GM12878 (cell line): ENCODE data around the gene FCRL2. TPM values are rescaled to one million over a fixed set of nuclear protein-coding genes. Genes with fewer than 3 reads are reported as not detected.

Experiments
- ATAC-seq: fragments of 200-7000 bp; cut with Tn5 transposase; 3 replicates; pipeline ENCODE4 v1.9.1; 2020; ENCODE audit warnings: mild to moderate bottlenecking, moderate library complexity
- BruUV-seq: library from RNA; stranded (reverse); fragments of 400-500 nt; replicated peaks from 2 replicates; lab custom pipeline; 2021; lab: Mats Ljungman, UMichigan
- CTCF ChIA-PET: fragments of 300-600 bp; sonication (Branson Sonifier 250); formaldehyde crosslinking; extraction: SDS; loops from one replicate; lab custom pipeline; 2021; ENCODE audit warnings: inconsistent platforms; lab: Yijun Ruan, JAX
- POLR2A ChIA-PET: fragments of 350-600 bp; formaldehyde crosslinking; extraction: SDS; loops from one replicate; lab custom pipeline; 2021; ENCODE audit warnings: inconsistent platforms; lab: Charles Lee
- RAD21 ChIA-PET: fragments of 300-600 bp; sonication (Branson Sonifier 250); formaldehyde crosslinking; loops from one replicate; lab custom pipeline; 2023; ENCODE audit warnings: antibody characterized with exemption; ENCODE audit not compliant: unreplicated experiment; lab: Charles Lee
- SMC1A ChIA-PET: fragments of 300-600 bp; sonication (Branson Sonifier 250); formaldehyde crosslinking; loops from one replicate; lab custom pipeline; 2023; ENCODE audit not compliant: unreplicated experiment, uncharacterized antibody; lab: Charles Lee
- DNase-seq: peaks from one replicate; pipeline ENCODE4 v3.0.0-alpha.2; 2011; ENCODE audit warnings: low read depth, low spot score
- FAIRE-seq: peaks from 3 replicates; lab custom pipeline; 2011; peaks lifted over from hg19 to GRCh38; lab: Jason Lieb, UNC
- H2AFZ ChIP-seq: 2 replicates; pipeline ENCODE4 v1.6.0; 2011; ENCODE audit warnings: low read depth, low read length, control low read depth; ENCODE audit not compliant: control insufficient read depth
- H3K27ac ChIP-seq: 2 replicates; pipeline ENCODE4 v1.5.1; 2011; ENCODE audit warnings: control low read depth; ENCODE audit not compliant: control insufficient read depth, insufficient read depth
- H3K27me3 ChIP-seq, 2 experiments: replicated peaks in 1 of 2; 2 replicates each; pipeline versions ENCODE4 v1.6.0 to v1.6.1; 2011; ENCODE audit warnings: low read length in 1 of 2; ENCODE audit not compliant: control insufficient read depth in 2 of 2, insufficient read depth in 2 of 2
- H3K36me3 ChIP-seq, 2 experiments: 2 replicates each; pipeline ENCODE4 v1.5.1; 2011; ENCODE audit warnings: low read length in 1 of 2; ENCODE audit not compliant: control insufficient read depth in 2 of 2, insufficient read depth in 2 of 2
- H3K4me1 ChIP-seq: 2 replicates; pipeline ENCODE4 v1.6.1; 2011; ENCODE audit warnings: mild to moderate bottlenecking, low read length, moderate library complexity, mixed read lengths; ENCODE audit not compliant: control insufficient read depth, insufficient read depth
- H3K4me2 ChIP-seq: 2 replicates; pipeline ENCODE4 v1.6.0; 2011; ENCODE audit warnings: control low read depth; ENCODE audit not compliant: control insufficient read depth, insufficient read depth
- H3K4me3 ChIP-seq: fragments of 200-600 bp; sonication (generic); 2 replicates; pipeline ENCODE4 v1.5.1; 2016
- H3K79me2 ChIP-seq: 2 replicates; pipeline ENCODE4 v1.6.0; 2011; ENCODE audit warnings: low read length; ENCODE audit not compliant: control insufficient read depth, insufficient read depth
- H3K9ac ChIP-seq: 2 replicates; pipeline ENCODE4 v1.8.0; 2011; ENCODE audit warnings: low read length, control low read depth, mixed read lengths; ENCODE audit not compliant: control insufficient read depth, insufficient read depth
- H3K9me3 ChIP-seq: replicated peaks from 3 replicates; pipeline ENCODE4 v1.5.1; 2011; ENCODE audit warnings: mild to moderate bottlenecking, low read length; ENCODE audit not compliant: control insufficient read depth, insufficient read depth
- H4K20me1 ChIP-seq: 2 replicates; pipeline ENCODE4 v1.6.0; 2011; ENCODE audit not compliant: control insufficient read depth, insufficient read depth
- ASH2L ChIP-seq: fragments of 300-600, 200-600 bp; sonication (generic); IDR thresholded peaks from 2 replicates; pipeline ENCODE4 v1.6.1; 2017; ENCODE audit warnings: low read depth, mild to moderate bottlenecking, borderline replicate concordance
- BCL3 ChIP-seq: IDR thresholded peaks from 2 replicates; pipeline ENCODE4 v1.6.1; 2011; ENCODE audit warnings: borderline replicate concordance, low read depth, mild to moderate bottlenecking, moderate library complexity, low read length; ENCODE audit not compliant: insufficient read depth, poor library complexity, severe bottlenecking
- CBX5 ChIP-seq: sonication (generic); IDR thresholded peaks from 2 replicates; pipeline ENCODE4 v1.6.1; 2016; ENCODE audit warnings: low read depth, moderate library complexity, mild to moderate bottlenecking, inconsistent platforms
- JUND ChIP-seq: IDR thresholded peaks from 2 replicates; pipeline ENCODE4 v1.6.1; 2012; ENCODE audit warnings: low read depth, mild to moderate bottlenecking, low read length, improper control_type of control experiment, moderate library complexity
- MTA3 ChIP-seq: IDR thresholded peaks from 2 replicates; pipeline ENCODE4 v1.6.1; 2012; ENCODE audit warnings: low read length, inconsistent platforms, borderline replicate concordance
- PAX5 ChIP-seq: IDR thresholded peaks from 2 replicates; pipeline ENCODE4 v1.6.1; 2011; ENCODE audit warnings: low read depth, low read length, borderline replicate concordance
- POU2F2 ChIP-seq: IDR thresholded peaks from 3 replicates; pipeline ENCODE4 v1.6.1; 2011; ENCODE audit warnings: low read depth, mild to moderate bottlenecking, low read length, borderline replicate concordance
- RELB ChIP-seq: fragments of 450-650 bp; IDR thresholded peaks from 2 replicates; pipeline ENCODE4 v1.6.1; 2017; ENCODE audit warnings: low read depth, mild to moderate bottlenecking, moderate library complexity
- RUNX3 ChIP-seq: IDR thresholded peaks from 2 replicates; pipeline ENCODE4 v1.6.1; 2012; ENCODE audit warnings: low read length, inconsistent platforms
- SRF ChIP-seq, 2 experiments: IDR thresholded peaks; 2 replicates each; pipeline ENCODE4 v1.6.1; 2011; ENCODE audit warnings: low read depth in 2 of 2, low read length in 2 of 2, mild to moderate bottlenecking in 1 of 2, moderate library complexity in 1 of 2
- TCF3 ChIP-seq: IDR thresholded peaks from 2 replicates; pipeline ENCODE4 v1.6.1; 2012; ENCODE audit warnings: low read depth, mild to moderate bottlenecking, low read length, borderline replicate concordance; ENCODE audit not compliant: insufficient read depth
- ZBED1 ChIP-seq: IDR thresholded peaks from 2 replicates; pipeline ENCODE4 v1.6.1; 2016; ENCODE audit warnings: borderline replicate concordance
- ZBTB40 ChIP-seq: fragments of 450-650 bp; IDR thresholded peaks from 2 replicates; pipeline ENCODE4 v1.6.1; 2016; ENCODE audit warnings: mild to moderate bottlenecking, moderate library complexity, borderline replicate concordance
- ZNF274 ChIP-seq: IDR thresholded peaks from one replicate; pipeline ENCODE4 v1.8.0; 2011; ENCODE audit not compliant: insufficient read length, insufficient read depth
- ZSCAN29 ChIP-seq: fragments of 450-650 bp; IDR thresholded peaks from 2 replicates; pipeline ENCODE4 v1.6.1; 2017; ENCODE audit warnings: mild to moderate bottlenecking, moderate library complexity
- WGBS: methylation state at CpG from one replicate; pipeline ENCODE4 v1.1.6; 2016; ENCODE audit warnings: low lambda C conversion rate; ENCODE audit not compliant: insufficient replicate concordance, insufficient coverage; ENCODE audit errors: missing lambda C conversion rate; 5-methylcytosine and 5-hydroxymethylcytosine counted together
- in situ Hi-C: fragments of 300-500 bp; cut with MboI; formaldehyde crosslinking; loops from 9 replicates; pipeline ENCODE4 v1.14.3; 2018; ENCODE audit warnings: mixed read lengths
- intact Hi-C: fragments of 100-400 bp; cut with micrococcal nuclease; formaldehyde crosslinking; loops from one replicate; pipeline ENCODE4 v1.14.2; 2022; ENCODE audit not compliant: unreplicated experiment
- polyA plus RNA-seq, 11 experiments: library from polyadenylated mRNA; depleted of rRNA in 4 of 11; unstranded in 6 of 11; stranded (reverse) in 5 of 11; fragments of >200 nt; fragmentation: Nextera tagmentation in 4 of 11; fragmentation: Illumina TruSeq in 1 of 11; extraction: Ambion mirVana in 4 of 11; extraction: Trizol in 1 of 11; gene quantifications; 1 replicate in 1 of 11; 2 replicates in 10 of 11; pipeline versions ENCODE4 v1.2.1 to v1.2.3, GENCODE V29; 2011 to 2016; ENCODE audit warnings: inconsistent platforms in 2 of 11, missing spikeins in 2 of 11, low read depth in 1 of 11
- total RNA-seq, 4 experiments: library from RNA; depleted of rRNA in 3 of 4; stranded (reverse); fragments of >200 nt in 3 of 4; fragmentation: Illumina TruSeq in 1 of 4; extraction: Trizol in 1 of 4; gene quantifications; 2 replicates each; pipeline versions ENCODE4 v1.2.1 to v1.2.3, GENCODE V29; 2013 to 2021

The FCRL2 gene
- total and polyA plus RNA-seq, 10 of the 15 experiments (the other 5 are each of a cell fraction or from before 2014, with no cell fraction given), result 0.07 to 7.3 (median 0.61) TPM

GRCh38 chr1:157748262-157748817 is 28.6 kb downstream of the FCRL2 start (continued):
- TF ChIP-seq ZBTB40, result no peak
- TF ChIP-seq ZSCAN29, result no peak
- TF ChIP-seq ZNF274, result no peak
- no peak for TF ChIP-seq RUNX3
- TF ChIP-seq MTA3, result no peak
- no peak for TF ChIP-seq ASH2L
- no peak for TF ChIP-seq JUND

GRCh38 chr1:157739229-157739901 is 37.6 kb downstream of the FCRL2 start:
- Histone ChIP-seq H3K4me1 (peaks cover 2% of the 10 kb centered on the region; the same call in 1 of the 2 replicates), H3K79me2 (no peaks in the 10 kb centered on the region), H3K4me2 (no peak overlapping the region), H3K9me3 (no peaks in the 10 kb centered on the region), H4K20me1 (no peaks in the 10 kb centered on the region), H3K36me3 (no peaks in the 10 kb centered on the region), H3K9ac (no peak overlapping the region), H3K4me3 (no peak overlapping the region), H2AFZ (no peak overlapping the region), H3K27me3 (no peaks in the 10 kb centered on the region), H3K27ac (no peak overlapping the region)
- BruUV-seq, result no TSS peak
- FAIRE-seq, result no peak
- SMC1A ChIA-PET, result interaction anchor here (1.4 to 2.1 kb wide), 2 partner anchors 12 to 159 kb away, joined by 4 to 8 read pairs; no protein-coding TSS in a partner anchor
- CTCF ChIA-PET, result interaction anchor here (1.8 kb wide), 1 partner anchor 159 kb away, joined by 5 read pairs; no protein-coding TSS in a partner anchor
- DNase-seq, result no peak
- in situ Hi-C loops, result no loop called here
- ATAC-seq, result peak; percentile 37; the same call in 2 of the 3 replicates
- RAD21 ChIA-PET, result interaction anchor here (0.6 to 1.4 kb wide), 2 partner anchors 12 to 72 kb away, joined by 3 to 4 read pairs; no protein-coding TSS in a partner anchor
- intact Hi-C loops, result no loop called here
- 8% methylated on average over 5 of the region's 5 CpGs for WGBS
- POLR2A ChIA-PET, result interaction anchor here (0.6 kb wide), 1 partner anchor 169 kb away, joined by 3 read pairs; no protein-coding TSS in a partner anchor
- TF ChIP-seq BCL3, result no peak
- no peak for TF ChIP-seq CBX5
- TF ChIP-seq SRF (IDR thresholded peaks at IDR 0.05; ENCODE audit: low read depth in 2 of 2, low read length in 2 of 2), result no peak
- no peak for TF ChIP-seq ZBED1
- TF ChIP-seq POU2F2, result no peak
- no peak for TF ChIP-seq PAX5
- no peak for TF ChIP-seq RELB
- TF ChIP-seq TCF3, result no peak
